GM21360 (cell line): ENCODE data around the gene DACH1.
"Not testable (repeated sequence)": the region's sequence is repeated elsewhere in the genome, so short reads cannot be mapped to it uniquely, and the experiment has no call there.

ENCODE experiments used
- ATAC-seq: cut with Tn5 transposase; IDR thresholded peaks from one replicate; pipeline ENCODE4 v1.9.1; 2021; ENCODE audit warnings: mild to moderate bottlenecking, moderate library complexity; ENCODE audit not compliant: unreplicated experiment

DACH1 gene

DNA sequence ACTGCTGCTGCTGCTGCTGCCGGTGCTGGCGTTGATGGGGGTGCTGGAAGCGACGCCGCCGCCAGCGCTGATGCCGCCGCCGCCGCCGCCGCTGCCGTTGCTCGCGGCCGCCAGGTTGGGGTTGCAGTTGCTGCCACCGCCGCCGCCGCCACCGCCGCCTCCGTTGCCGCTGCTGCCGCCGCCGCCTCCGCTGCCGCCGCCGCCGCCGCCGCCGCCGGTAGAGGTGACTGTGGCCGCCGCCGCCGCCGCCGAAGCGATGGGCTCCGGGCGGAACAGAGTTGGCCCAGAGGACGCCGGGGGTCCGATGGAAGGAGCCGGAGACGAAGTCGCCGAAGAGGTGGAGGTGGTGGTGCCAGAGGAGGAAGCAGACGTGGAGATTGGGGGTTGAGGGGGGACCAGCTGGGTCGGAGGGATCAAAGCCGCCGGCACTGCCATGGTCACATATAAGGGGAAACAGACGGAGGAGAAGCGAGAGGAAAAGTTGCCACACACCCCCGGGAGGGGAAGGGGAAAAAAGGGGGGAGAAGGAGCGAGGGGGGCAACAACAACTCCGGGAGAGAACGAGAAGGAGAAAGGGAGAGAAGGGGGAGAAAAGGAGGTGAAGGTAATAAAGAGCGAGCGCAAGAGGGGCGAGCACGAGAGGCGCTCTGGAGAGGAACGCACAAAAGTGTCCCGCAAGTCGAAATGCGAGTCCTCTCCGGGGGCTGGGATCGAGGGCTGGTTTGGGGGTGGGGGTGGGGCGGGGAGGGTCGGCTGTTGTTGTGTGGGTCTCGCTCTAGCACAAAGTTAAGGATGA, 471 bp downstream of the DACH1 start:
- peak; percentile 41 for ATAC-seq

DNA sequence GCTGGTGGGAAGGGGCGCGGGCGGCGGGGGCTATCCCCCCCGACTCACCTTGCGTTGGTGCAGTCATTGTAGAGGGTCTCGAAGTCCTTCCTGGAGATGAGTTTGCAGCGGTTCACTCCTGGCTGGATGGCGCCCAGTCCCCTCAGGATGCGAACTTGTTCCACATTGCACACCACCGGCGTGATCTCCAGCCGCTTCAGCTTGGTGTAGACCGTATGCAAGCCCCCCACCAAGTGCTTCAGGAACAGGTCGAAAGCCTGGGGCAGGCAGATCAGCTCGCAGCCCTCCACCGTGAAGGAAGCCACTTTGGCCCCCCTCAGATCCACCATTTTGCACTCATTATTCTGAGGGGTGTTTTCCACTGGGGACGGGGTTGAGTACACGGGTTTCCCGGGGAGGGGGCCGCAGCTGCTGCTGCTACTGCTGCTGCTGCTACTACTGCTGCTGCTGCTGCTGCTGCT, 1.1 kb downstream of the DACH1 start:
- ATAC-seq: peak; percentile 13

DNA sequence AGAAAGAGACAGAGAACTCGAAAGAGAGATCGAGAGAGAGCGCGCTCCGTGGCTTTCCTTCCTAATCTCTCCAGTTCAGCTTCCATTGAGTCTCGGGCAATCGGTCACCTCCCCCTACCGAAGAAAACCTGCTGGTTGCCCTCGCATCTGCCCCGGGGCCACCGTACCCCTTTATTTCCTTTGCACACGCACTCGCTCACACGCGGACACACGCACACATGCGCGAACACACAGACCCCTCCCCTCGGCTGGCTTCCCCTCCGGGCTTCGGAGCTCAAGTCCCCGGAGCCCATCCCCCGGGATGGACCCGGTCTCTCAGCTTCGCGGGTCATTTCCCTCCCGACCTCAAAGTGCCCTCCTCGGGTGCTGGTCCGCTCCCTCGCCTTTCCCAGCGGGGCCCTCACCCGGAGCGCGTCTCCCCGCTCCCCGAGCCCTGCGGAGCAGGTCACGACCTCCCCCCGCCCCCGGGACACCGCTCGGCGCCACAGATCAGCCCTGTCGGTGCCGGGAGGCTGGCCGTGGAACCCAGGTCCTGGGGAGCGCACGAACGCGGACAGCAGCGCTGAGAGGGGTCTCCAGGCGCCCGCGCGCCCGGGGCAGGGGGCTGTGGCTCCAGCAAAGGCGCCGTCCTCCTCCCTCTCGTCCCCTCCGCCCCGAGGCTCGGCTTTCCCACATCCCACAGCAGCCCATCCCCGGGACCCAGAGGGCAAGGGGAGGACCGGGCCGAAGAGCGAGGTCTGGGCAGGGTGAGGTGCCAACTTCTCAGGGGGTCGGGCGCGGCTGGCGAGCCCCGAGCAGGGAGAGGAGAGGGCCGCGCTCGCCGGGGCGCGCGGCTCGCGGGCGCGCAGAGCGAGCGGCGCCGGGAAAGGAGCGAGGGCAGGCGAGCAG, 1.8 kb downstream of the DACH1 start:
- no peak for ATAC-seq

DNA sequence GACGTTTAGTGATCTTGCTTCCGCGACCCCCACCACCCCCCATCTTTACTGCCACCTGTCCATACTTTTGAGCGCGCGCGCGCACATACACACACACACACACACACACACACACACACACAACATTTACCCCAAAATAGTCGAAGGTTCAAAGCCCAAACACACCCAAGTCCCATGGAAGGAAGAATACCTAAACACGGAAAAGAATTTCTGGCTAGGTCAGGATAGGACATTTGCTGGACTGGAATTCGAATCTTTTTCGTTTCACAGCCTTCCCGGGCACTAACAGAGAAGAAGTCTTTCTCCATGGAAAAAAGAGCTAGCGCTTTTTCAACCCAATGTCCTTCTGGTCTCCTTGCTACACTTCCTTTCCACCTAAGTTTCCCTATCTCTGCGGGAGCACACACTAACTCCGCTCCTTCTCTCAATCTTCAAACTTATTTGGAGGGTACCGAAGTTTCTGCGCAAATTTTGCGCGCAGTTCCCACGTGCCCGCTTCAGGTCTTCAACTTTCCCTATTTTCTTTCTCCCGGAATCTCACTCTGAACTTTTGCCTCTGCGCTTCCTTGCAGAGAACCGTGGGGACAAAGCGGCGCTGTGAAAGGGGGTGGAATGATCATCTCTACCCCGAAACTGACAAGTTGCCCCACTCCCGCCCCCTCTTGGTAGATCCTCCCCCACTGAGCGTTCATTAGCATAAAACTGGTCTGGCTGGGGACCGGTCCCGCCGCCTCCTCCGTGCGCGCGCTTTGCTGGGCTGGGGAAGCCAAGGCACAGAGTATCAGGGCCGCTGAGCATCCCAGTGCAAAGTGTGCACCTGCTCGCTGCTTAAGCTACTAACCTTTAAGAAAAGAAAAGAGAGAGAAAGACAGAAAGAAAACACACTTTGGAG, 2.7 kb downstream of the DACH1 start:
- ATAC-seq: no peak

DNA sequence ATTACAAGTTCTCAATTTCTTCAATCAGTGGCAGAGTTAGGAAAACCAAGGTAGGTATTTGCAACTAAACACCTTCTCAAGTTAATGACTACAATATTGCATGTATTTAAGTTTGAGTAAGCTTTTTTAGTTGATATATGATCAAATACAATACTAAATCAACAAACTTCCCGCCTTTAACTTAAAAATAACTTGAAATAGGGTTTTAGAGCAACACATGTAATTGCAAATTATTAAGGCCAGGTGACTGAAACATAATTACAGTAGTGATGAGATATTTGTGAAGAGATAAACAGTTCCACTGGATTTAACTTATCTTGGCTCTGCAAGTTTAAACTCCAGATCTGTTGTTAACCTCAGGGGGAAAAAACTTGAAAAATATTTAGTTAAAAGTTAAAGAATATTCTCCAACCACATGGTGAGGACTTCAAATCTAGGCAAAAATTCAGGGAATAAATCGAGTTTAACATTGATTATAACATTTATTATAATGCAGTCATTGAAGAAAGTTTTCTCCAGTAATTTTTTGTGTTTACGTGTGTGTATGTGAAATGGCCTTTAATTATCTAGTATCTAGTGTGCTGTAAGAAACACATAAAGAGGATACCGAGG, 3.6 kb downstream of the DACH1 start:
- no peak for ATAC-seq

DNA sequence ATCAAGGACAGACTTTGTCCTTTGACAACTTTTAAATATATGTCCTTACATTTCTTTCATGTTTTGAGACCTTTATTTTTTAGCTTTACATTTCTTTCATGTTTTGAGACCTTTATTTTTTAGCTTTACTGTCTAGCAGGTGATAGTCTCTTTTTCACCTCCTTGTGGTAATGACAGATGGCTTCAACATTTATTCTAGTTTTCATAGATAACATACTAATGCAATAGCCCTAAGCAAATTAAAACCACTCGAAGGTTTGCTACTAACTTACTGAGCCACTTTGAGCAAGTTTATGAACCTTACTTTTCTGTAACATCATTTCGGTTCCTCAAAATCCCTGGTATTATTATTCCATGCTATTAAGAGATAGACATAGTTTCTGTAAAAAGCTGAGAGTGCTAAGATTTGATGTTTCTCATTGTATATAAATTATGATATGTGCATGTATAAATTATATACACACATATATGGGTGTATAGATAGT, 4.5 kb downstream of the DACH1 start:
- no peak for ATAC-seq

DNA sequence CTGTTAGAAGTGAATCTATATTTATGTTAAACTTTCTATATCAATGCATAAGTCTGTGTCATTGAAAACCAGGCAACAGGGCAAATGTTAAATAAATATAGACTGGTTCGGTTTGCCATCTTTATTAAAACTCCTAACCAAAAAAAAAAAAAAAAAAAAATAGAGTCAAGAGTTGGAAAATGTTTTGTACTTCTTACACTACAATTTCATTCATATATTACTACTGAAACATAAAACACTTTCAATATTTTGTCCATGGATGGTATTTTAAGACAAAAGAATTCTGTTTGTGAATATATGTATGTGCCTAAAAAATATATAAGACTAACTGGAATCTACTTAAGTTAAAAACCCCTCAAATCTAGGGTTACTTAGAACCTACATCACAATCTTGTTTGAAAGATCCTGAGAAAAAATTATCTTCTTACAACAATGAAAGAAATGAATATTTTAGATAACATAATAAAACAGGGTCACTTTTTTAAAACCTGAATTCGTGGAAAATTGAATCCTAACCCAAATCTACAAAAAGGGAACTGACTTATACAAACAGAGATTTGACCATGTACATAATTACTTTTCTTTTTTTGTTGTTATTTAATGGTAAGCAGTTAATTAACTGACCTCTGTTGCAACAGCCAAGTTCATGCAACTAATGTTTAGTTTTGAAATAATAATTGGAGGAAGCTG, 5.1 kb downstream of the DACH1 start:
- no peak for ATAC-seq

DNA sequence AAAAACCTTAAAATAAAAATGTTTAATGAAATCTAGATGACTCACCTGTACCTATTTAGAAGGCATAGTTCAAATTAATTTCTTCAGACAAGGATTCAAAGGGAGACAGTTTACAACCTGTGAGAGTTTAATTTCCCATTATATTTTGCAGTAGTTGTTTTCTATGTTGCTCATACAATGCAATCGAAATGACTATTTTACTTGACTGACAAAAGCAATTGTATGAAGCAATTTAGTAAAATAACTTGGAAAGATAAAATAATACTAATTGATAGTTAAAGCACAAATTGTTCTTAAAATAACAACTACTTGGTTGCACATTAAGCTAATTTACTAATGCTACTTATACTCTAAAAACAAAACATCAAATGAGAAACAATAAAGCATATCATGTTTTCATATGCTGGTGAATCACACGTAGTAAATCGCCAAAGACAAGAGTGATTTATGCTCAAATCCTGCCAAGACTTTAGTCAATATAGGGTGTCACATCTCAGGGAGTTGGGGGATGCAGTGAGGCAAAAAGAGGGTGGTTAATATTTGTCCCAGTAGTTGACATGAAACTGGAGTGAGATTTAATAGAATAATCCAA, 6.4 kb downstream of the DACH1 start:
- ATAC-seq: no peak

DNA sequence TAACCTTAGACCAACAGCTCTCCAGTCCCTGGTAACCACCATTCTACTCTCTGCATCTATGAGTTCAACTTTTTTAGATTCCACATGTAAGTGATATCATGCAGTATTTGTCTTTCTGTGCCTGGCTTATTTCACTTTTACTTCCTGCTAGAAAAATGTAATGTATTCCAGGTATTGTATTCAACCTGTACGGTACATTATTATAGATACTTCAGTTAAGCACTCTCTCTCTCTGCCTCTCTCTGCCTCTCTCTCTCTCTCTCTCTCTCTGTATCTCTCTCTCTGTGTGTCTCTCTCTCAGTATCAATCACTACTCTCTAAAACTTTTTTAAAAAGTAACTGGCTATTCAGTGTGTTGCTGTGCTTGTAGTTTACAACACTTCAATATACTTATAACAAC, 8.4 kb downstream of the DACH1 start:
- no peak for ATAC-seq

DNA sequence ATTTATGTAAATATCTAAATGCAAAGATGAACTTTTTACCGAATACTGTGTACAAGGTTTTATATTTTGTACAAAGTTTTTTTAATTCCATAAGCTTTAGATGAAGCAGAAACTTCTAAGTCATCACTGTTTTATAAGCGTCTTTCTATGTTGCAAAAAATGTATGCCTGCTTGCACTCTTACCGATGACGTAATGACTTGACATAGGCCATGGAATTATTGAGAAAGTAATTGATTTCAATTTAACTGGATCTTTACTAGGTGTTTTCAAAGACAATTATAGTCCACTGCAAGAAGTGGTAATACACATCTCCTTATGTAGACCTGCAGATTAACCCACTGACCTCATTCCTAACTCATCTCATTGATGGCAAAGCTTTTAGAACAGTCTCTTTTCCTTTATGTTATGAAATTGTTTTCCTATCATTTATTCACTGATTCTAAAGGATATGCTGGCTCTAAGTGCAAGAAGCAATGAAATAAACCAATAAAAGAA, 10.4 kb downstream of the DACH1 start:
- no peak for ATAC-seq

DNA sequence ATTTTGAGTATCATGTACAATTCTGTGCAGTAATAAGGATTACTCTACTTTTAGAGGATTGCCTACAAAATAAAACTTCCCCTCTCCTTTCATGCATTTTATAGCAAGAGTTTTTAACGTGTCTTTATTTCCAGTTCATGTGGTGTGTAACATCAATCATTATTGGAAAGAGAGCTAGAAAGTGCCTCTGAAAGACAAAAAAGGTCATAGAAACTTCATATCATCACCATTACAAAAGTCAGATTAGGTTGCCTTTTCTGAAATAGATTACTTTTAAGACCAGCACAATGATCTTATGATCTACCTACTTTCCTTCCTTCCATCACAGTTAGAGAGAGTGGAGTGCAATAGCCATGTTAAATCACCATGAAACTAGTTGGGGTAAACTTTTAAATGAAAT, 12.6 kb downstream of the DACH1 start:
- no peak for ATAC-seq

DNA sequence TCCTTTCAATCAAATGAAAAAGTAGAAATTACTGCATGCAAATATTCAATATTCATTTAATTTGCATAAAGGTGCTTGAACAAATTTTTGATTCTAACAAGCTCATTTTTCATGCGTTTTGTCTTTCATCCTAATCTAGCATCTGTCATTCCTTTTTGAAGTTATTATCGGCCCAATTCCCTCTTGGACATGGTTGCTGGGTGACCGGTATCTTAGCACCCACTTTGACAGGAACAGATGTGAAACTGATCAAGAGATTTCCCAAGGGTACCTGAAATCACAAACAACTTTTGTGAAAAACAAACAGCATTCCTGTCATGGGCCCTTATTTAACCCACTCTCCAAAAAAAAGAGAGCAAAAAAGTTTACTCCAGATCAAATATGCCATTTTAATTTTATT, 13.3 kb downstream of the DACH1 start:
- no peak for ATAC-seq

DNA sequence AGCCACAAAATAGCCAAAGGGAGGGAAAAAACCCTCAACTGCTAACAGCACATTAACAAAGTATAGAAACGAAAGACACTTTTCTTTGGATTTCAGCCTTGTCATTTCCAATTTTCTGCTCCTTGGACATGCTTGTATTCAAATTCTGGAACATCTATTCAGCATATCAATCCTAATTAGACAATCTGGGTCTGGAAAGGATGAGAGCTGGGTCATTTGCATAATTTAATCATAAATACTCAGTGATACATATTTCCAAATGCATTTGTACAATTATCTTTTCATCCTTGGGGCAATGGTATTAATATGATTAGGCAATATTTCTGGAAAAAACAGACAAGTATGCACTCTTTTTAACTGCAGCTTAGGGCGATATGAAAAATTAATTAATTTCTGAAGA, 14.3 kb downstream of the DACH1 start:
- ATAC-seq: no peak

DNA sequence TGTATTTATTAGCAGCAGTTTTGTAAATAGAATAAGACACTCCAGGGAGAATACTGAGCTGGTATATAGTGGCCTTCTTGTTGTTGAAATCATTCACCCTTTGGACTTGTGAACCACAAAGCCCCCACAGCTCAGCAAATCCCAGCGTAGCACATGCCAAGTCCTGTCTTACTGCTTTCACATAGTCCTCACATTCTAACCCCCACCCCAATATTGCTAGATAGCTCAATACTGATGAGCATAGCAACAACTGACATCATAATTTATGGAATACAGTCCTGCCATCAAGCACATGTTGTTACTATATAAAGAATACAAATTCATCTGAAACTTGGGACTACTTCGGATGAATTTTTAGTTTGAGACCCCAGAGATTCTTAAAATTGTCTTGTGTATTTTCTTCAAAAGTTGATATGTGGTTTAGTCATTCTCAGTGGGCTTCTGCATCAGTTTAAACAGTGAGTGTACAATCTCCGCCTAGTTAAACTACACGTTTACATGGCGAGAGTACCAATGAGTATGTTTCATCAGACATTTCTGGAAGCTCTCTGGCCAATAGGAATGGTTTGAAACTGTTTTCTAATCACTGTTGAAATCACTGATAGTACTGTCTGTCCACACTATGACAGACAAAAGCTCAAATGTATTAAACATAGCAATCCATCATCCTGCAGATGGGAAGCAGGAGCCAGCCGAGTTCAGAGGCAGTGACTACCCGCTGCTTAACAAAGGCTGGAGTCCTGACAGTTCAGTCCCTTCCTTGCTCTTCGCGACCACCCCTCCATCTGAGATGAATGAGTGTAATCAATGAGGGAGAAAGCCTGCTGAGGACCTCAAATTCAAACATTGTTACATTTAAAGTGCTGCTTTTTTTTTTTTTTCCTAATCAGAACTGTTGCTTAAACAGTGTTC, 15.2 kb downstream of the DACH1 start:
- ATAC-seq: no peak

DNA sequence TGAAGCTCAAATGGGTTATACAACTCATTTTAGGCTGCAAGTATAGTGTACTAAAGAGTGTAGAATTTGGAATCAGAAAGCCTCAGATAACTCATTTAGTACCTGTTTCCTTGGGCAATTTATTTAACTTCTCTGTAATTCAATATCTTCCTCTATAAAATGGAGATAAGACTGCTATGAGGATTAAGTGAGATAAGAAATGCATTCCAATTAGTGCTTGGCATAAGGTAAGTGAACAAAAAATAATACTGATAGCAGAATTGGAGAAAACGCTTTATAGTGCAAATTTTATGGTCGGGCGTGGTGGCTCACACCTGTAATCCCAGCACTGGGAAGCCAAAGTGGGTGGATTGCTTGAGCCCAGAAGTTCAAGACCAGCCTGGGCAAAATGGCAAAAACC, 25.0 kb downstream of the DACH1 start:
- ATAC-seq: no peak

DNA sequence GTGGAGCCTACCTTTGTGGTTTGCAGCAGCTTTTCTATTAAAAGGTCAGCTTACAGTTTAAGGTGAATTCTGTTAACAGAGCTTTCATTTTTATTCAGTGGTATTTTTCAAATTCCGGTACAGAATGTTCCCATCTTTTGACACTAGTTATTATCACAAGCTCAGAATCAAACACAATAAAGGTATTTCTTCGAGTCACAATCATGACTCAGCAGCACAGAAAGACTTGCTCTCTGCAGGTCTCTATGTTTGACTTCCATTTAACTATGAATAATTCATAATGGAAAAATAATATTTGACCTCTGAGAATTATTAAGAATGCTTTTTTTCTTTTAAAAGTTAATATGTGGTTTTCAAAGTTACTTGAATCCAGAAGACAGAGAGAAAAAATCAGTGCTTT, 28.2 kb downstream of the DACH1 start:
- no peak for ATAC-seq

DNA sequence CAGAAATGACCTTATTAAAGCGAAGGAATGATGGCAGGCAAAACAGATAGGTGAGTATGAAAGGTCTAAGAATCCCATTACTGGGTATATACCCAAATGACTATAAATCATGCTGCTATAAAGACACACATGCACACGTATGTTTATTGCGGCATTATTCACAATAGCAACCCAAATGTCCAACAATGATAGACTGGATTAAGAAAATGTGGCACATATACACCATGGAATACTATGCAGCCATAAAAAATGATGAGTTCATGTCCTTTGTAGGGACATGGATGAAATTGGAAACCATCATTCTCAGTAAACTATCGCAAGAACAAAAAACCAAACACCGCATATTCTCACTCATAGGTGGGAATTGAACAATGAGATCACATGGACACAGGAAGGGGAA, 29.4 kb downstream of the DACH1 start:
- ATAC-seq: not testable (repeated sequence)

DNA sequence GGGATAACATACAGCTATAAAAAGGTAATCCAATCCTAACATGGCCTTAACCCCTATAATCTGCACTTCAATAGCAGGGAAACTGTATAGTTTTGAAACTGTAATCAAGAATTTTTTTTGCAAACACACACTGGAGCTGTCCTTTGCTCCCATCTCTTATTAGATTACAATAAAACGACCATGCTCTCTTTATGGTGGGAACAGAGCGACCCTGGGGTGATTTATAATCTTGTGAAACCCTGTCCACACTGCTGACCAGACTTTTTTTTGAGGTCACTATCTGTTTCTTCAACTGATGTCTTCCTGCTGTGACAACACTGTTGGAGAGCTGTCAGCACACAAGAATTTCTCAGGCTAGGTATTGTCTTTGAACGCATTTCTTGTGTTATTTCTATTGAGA, 35.3 kb downstream of the DACH1 start:
- no peak for ATAC-seq
